NCI-H345 treated with DMSO at 0.1 percent for 48 hours (cell line): ENCODE results near the gene CACNA2D3.
A peak's percentile ranks its signal among the peaks of the same experiment; 100 is the strongest.

Experiments
- DNase-seq: peaks from one replicate; lab custom pipeline; 2025; ENCODE audit not compliant: unreplicated experiment; lab: John Stamatoyannopoulos, UW

The CACNA2D3 gene

GRCh38 chr3:54859184-54859583 lies 736.8 kb downstream of the CACNA2D3 start:
- DNase-seq = no peak

GRCh38 chr3:54861248-54862067 lies 739.1 kb downstream of the CACNA2D3 start:
- no peak for DNase-seq

- DNase-seq = no peak
Measured at GRCh38 chr3:54862526-54862925, 740.2 kb downstream of the CACNA2D3 start.

- no peak for DNase-seq
Measured at GRCh38 chr3:54863366-54863765, 741.0 kb downstream of the CACNA2D3 start.

GRCh38 chr3:54863786-54864185 lies 741.4 kb downstream of the CACNA2D3 start:
- DNase-seq = no peak

GRCh38 chr3:54865316-54865715 lies 743.0 kb downstream of the CACNA2D3 start:
- DNase-seq = no peak

GRCh38 chr3:54866251-54866650 lies 743.9 kb downstream of the CACNA2D3 start:
- no peak for DNase-seq

GRCh38 chr3:54870423-54870822 lies 748.1 kb downstream of the CACNA2D3 start:
- DNase-seq = no peak

GRCh38 chr3:54871867-54872266 lies 749.5 kb downstream of the CACNA2D3 start:
- DNase-seq = no peak

GRCh38 chr3:54873059-54874010 lies 751.0 kb downstream of the CACNA2D3 start:
- DNase-seq = no peak

- no peak for DNase-seq
Measured at GRCh38 chr3:54874816-54875556, 752.6 kb downstream of the CACNA2D3 start.

- DNase-seq = no peak
Measured at GRCh38 chr3:54875596-54876268, 753.4 kb downstream of the CACNA2D3 start.

GRCh38 chr3:54876694-54877093 lies 754.3 kb downstream of the CACNA2D3 start:
- DNase-seq = no peak

- no peak for DNase-seq
Measured at GRCh38 chr3:54877730-54878129, 755.4 kb downstream of the CACNA2D3 start.

- no peak for DNase-seq
Measured at GRCh38 chr3:54878145-54878544, 755.8 kb downstream of the CACNA2D3 start.

GRCh38 chr3:54882129-54882833 lies 759.9 kb downstream of the CACNA2D3 start:
- no peak for DNase-seq

GRCh38 chr3:54888162-54888561 lies 765.8 kb downstream of the CACNA2D3 start:
- DNase-seq = no peak

GRCh38 chr3:54888873-54889272 lies 766.5 kb downstream of the CACNA2D3 start:
- no peak for DNase-seq

- no peak for DNase-seq
Measured at GRCh38 chr3:54889731-54890130, 767.4 kb downstream of the CACNA2D3 start.

GRCh38 chr3:54891540-54891897 lies 769.2 kb downstream of the CACNA2D3 start:
- DNase-seq = peak; percentile 14
